Measurements from ENCODE around the gene OSCP1.

Gene OSCP1

GRCh38 chr1:36450919-36451305 lies 661 bp upstream of the OSCP1 start:
- FAIRE-seq (no peak), DNase-seq (ENCODE audit: insufficient read length, low spot score) (no peak)

DNA sequence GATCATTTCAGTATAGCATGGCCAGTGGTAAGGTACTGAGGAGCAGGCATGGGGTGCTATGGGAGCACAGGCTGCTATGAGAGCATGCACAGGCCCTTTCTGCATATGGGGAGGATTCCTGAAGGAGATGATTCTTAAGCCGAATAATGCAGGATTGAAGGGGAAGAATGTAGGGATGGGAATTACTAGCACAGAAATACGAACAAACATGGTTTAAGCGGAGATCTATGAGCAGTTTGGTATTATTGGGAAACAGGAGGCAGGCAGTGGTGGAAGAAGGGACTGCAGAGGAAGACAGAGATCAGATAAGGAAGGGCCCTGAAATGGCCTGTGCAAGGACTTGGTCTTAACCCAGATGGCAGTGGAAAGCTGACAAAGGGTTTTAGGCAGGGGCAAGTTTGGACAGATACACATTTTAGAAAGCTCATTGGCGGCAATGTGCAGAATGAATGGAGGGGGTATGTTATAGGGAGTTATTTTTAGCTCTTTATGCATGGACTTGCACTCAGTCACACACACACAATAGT lies 1.7 kb downstream of the OSCP1 start:
- no peak for DNase-seq (ENCODE audit: insufficient read length, low spot score)
- no peak for FAIRE-seq

DNA sequence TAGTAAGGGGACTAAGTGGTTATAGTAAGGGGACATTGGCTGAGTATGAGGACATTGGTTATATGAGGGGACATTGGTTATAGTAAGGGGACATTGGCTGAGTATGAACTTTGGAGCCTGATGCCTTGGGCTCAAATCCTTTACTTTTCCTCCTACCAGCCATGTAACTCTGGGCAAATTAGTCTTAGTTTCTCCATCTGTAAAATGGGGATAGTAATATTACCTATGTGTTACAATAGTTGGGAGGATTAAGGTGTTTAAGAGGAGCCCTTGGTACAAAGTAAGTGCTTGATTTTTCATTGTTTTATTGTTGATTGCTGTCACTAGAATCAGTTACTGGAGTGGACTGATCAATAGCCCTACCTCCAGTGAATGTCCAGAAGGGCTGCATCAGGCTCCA lies 2.8 kb downstream of the OSCP1 start:
- DNase-seq (ENCODE audit: insufficient read length, low spot score) (no peak), FAIRE-seq (no peak)

- DNase-seq (ENCODE audit: insufficient read length, low spot score) = no peak
- no peak for FAIRE-seq
Measured at GRCh38 chr1:36446746-36447145, 3.5 kb downstream of the OSCP1 start.

DNA sequence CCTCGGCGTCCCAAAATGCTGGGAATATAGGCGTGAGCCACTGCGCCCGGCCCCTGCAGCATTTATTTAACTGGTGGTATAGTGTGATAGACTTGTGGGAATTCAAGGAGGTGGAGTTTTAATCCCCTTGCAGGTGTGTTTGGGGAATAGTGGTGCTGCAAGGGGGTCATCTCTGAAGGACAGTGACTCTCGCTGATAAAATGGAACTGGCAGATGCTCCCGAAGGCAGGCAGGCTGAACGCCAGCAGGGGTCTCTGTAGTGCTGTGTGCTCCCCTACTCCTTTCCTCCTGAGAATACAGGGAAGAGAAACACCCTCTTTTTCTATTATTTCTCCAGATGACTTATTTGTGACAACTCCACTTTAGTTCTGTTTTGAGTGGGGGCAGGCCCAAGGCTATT lies 4.0 kb downstream of the OSCP1 start:
- DNase-seq (ENCODE audit: insufficient read length, low spot score) (no peak), FAIRE-seq (no peak)

GRCh38 chr1:36443297-36443696 lies 7.0 kb downstream of the OSCP1 start:
- DNase-seq (ENCODE audit: insufficient read length, low spot score) (no peak), FAIRE-seq (no peak)

- DNase-seq (ENCODE audit: insufficient read length, low spot score) (no peak), FAIRE-seq (no peak)
Measured at GRCh38 chr1:36442337-36442736, 7.9 kb downstream of the OSCP1 start.

DNA sequence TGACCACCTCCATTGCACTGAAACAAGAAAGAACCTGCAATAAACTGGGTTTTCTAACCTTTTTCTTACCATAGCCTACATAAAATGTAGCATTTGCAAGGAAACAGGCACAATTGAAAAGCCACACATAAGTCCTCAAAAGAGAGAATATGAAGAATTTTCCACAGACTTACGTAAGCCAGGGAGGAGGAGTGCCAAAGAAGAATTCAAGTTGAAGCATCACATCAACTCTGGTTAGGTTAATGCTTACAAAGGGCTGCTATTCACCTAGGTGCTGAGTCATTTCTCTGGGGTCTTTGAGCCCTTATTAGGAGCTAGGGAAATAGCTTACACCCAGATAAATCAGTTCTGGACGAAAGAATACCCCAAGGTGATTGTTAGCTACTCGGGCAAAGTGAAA lies 9.6 kb downstream of the OSCP1 start:
- DNase-seq (ENCODE audit: insufficient read length, low spot score) (no peak), FAIRE-seq (no peak)

DNA sequence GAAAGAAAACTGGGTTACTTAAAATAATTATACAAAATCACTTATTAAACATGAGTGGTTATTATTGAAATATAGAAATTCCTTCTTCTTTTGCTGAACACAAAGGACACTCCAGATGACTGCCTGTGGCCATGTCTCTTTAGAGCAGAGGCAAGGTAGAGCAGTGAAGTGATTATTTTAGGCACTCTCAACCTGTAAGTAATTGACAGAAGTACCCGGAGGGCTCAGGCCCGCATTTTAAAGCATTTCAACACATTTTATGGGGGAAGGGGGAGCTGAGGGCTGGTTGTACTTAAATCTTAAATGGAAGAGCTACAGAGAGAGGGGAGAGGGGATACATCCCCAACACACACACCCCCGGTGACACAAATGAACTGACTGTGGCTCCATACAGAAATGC lies 10.2 kb downstream of the OSCP1 start:
- DNase-seq (ENCODE audit: insufficient read length, low spot score) (no peak), FAIRE-seq (no peak)

GRCh38 chr1:36438715-36439114 lies 11.5 kb downstream of the OSCP1 start:
- FAIRE-seq = no peak

GRCh38 chr1:36436821-36437220 lies 13.4 kb downstream of the OSCP1 start:
- no peak for DNase-seq (ENCODE audit: insufficient read length, low spot score)

More at GRCh38 chr1:36438715-36439114, 11.5 kb downstream of the OSCP1 start:
- no peak for DNase-seq (ENCODE audit: insufficient read length, low spot score)

DNA sequence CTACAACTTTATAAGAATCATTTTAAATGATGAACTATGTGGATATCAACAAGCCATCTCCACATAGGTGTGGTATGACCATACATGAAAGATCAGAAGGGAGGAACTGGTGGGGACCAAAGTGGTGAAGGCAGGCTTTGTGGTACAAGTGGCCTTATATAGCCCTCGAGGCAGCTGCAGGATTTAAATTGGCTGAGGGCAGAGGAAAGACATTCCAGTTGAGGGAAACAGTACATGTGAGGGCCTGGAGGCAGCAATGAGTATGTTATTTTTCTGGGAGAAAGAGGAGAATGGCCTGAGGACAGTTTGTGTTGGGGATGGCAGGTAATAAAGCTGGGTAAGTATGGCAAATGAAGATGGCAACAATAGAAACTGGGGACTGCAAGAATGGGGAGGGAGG lies 17.1 kb downstream of the OSCP1 start:
- FAIRE-seq = no peak

More at GRCh38 chr1:36436821-36437220, 13.4 kb downstream of the OSCP1 start:
- FAIRE-seq = no peak

DNA sequence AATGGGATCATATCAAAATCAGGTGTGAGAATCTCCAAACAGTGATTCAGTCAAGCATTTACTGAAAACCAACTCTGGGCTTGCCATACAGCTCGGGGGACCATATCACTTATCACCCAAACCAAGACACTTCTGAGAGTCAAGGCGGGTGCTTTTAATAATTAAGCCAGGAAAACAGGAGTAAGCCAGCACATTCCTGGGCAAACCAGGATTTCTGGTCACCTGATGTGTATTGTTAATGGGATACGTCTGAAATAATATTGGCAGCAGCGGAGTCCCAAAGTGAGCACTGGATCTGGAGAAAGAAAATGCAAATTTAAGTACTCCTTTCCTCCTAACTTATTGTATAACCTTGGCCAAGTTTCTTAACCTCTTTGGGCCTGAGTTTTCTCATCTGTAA lies 17.6 kb downstream of the OSCP1 start:
- FAIRE-seq (no peak), DNase-seq (ENCODE audit: insufficient read length, low spot score) (no peak)

More for the DNA sequence above, 17.1 kb downstream of the OSCP1 start:
- no peak for DNase-seq (ENCODE audit: insufficient read length, low spot score)

- no peak for DNase-seq (ENCODE audit: insufficient read length, low spot score)
- FAIRE-seq = no peak
Measured at GRCh38 chr1:36425791-36426190, 24.5 kb downstream of the OSCP1 start.

- DNase-seq (ENCODE audit: insufficient read length, low spot score) = no peak
- FAIRE-seq = no peak
Measured at GRCh38 chr1:36421649-36422048, 28.6 kb downstream of the OSCP1 start.

DNA sequence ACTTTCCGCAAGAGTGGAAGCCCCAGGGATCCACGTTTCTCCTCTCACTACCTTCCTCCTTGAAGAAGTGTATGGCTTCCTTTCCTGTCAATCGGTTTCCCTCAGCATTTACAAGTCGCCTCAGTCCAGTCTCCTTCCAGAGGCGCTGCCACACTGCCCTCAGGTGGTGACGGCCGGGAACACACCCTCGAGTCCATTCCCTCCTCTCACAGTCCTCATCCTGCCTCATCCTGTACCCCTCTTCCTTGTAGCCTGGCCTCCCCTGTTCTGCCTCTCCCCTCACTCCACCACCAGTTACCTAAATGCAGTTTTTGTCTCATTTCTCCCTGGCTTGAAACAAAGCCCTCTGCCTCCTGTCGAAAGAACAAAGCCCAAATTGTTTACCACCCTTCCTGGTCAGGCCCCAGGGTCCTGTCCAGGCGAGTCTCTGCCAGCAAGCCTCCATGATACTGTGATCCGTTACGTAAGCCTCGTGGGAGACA lies 29.4 kb downstream of the OSCP1 start:
- FAIRE-seq = peak; percentile 82
- peak; percentile 81 for DNase-seq (ENCODE audit: insufficient read length, low spot score)

GRCh38 chr1:36420409-36420808 lies 29.8 kb downstream of the OSCP1 start:
- no peak for DNase-seq (ENCODE audit: insufficient read length, low spot score)
- FAIRE-seq = no peak

- FAIRE-seq = no peak
- DNase-seq (ENCODE audit: insufficient read length, low spot score) = no peak
Measured at GRCh38 chr1:36419569-36419968, 30.7 kb downstream of the OSCP1 start.

DNA sequence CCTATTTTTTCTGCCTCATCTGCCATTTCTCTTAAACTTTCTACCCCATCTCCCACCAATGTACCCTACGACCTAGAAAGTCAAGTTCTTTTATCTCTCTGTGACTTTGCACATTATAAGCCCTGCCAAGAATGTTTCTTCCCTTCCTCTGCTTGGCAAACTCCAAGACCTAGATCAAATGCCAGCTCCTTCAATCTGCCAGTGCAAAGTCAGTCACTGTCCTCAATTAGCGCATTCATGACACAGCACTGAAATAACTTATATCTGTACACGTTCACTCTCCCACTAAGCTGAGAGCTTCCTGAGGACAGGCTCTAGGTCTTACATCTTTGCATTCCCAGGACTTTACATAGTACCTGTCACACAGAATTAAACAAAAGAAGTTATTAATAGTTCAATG lies 31.1 kb downstream of the OSCP1 start:
- FAIRE-seq (no peak), DNase-seq (ENCODE audit: insufficient read length, low spot score) (no peak)

DNA sequence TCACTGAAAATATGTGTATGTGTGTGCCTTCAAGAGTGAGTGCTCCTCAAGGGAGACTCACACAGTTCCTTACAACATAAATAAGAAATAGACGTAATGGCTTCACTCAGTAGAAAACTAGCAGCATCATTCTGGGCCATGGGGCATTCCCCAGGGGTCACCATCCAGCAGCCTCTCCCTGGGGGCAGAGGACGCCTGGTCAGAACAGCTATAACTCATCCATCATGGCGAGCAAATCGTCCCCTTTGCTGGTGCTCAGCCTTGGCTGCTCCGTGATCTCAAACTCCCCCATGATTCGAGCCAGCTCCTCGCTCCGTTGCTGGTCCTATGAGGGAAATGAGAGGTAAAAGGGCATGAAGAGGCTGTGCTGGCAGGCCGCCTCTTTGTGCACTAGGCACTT lies 32.3 kb downstream of the OSCP1 start:
- FAIRE-seq (no peak), DNase-seq (ENCODE audit: insufficient read length, low spot score) (no peak)

GRCh38 chr1:36415661-36416326 lies 34.5 kb downstream of the OSCP1 start:
- DNase-seq (ENCODE audit: insufficient read length, low spot score) = no peak
- no peak for FAIRE-seq

- DNase-seq (ENCODE audit: insufficient read length, low spot score) = no peak
- no peak for FAIRE-seq
Measured at GRCh38 chr1:36414384-36414783, 35.9 kb downstream of the OSCP1 start.
